Heart right ventricle (tissue), 16 donors: Measurements from ENCODE around the gene TERB1. TPM values are rescaled to one million over a fixed set of nuclear protein-coding genes. Genes with fewer than 3 reads are reported as not detected.

Experiments
- ATAC-seq, 8 donors: fragments of 200-7000 bp; cut with Tn5 transposase; one replicate each; pipeline ENCODE4 v1.9.1; 2020; ENCODE audit warnings: mild to moderate bottlenecking in 8 of 8, moderate library complexity in 8 of 8, moderate number of reproducible peaks in 1 of 8
- DNase-seq, 2 donors: peaks; one replicate each; pipeline ENCODE4 v3.0.0-alpha.2; 2020
- H3K27ac ChIP-seq, 10 donors: fragments of 200-600 bp; sonication (generic) in 2 of 10; one replicate each; pipeline versions ENCODE4 v1.5.0 to v1.8.0; 2020 to 2022; ENCODE audit warnings: mild to moderate bottlenecking in 3 of 10
- H3K27me3 ChIP-seq, 7 donors: fragments of 200-600 bp; one replicate each; pipeline ENCODE4 v1.8.0; 2021 to 2022; ENCODE audit warnings: mild to moderate bottlenecking in 2 of 7
- H3K36me3 ChIP-seq, 9 donors: fragments of 200-600 bp; sonication (generic) in 1 of 9; one replicate each; pipeline versions ENCODE4 v1.5.0 to v1.8.0; 2020 to 2022; ENCODE audit warnings: mild to moderate bottlenecking in 2 of 9
- H3K4me1 ChIP-seq, 9 donors: fragments of 200-600 bp; sonication (generic) in 1 of 9; one replicate each; pipeline versions ENCODE4 v1.5.0 to v1.8.0; 2020 to 2022; ENCODE audit warnings: mild to moderate bottlenecking in 4 of 9
- H3K4me3 ChIP-seq, 10 donors: fragments of 200-600 bp; sonication (generic) in 2 of 10; one replicate each; pipeline versions ENCODE4 v1.5.0 to v1.8.0; 2020 to 2022; ENCODE audit warnings: mild to moderate bottlenecking in 7 of 10, moderate library complexity in 2 of 10
- H3K9me3 ChIP-seq, 11 donors: fragments of 200-600 bp in 10 of 11; sonication (generic) in 2 of 11; one replicate each; pipeline versions ENCODE4 v1.5.0 to v1.8.0; 2013 to 2022; ENCODE audit warnings: mild to moderate bottlenecking in 2 of 11, control low read depth in 1 of 11, moderate library complexity in 1 of 11
- WGBS, 2 donors: extraction: QIAGEN DNeasy Blood & Tissue Kit; methylation state at CpG; one replicate each; pipeline ENCODE4 v1.1.7; 2013; ENCODE audit warnings: inconsistent platforms in 1 of 2; 5-methylcytosine and 5-hydroxymethylcytosine counted together
- intact Hi-C, 10 donors: fragments of 100-400 bp; cut with DNase I; formaldehyde crosslinking; loops; one replicate each; pipeline versions ENCODE4 v1.11.1 to v1.14.2; 2022
- polyA plus RNA-seq, 2 donors: library from polyadenylated mRNA; stranded (reverse); fragments of 200-250 nt; gene quantifications; one replicate each; pipeline ENCODE4 v1.2.3, GENCODE V29; 2013
- total RNA-seq, 10 donors: library from RNA; stranded (reverse); fragmentation: NEBNext Ultra II Directional in 3 of 10; extraction: Animal tissue kit (Norgen Biotek cat#: 25700) in 3 of 10; gene quantifications; one replicate each; pipeline versions ENCODE4 v1.2.1 to v1.2.4, GENCODE V29; 2021 to 2023
- TF ChIP-seq, protein P1 (sequence below), 9 donors: fragments of 200-600 bp; sonication (generic) in 2 of 9; IDR thresholded peaks; one replicate each; pipeline versions ENCODE4 v1.5.0 to v1.8.0; 2021 to 2022; ENCODE audit warnings: antibody characterized with exemption in 9 of 9, mild to moderate bottlenecking in 5 of 9, moderate library complexity in 1 of 9
- donor health status: Arrhythmogenic right ventricular cardiomyopathy.
- donor health status: ischemic (EF 13 %, LVEDD 7.1; RV severe dilation, severe dysfunction).
- donor health status: healthy with polysubstance abuse.
- donor health status: DM: no; HTN: yes; CAD: no.
- donor health status: DM: no; HTN: no; CAD: no.
- donor health status: ischemic (EF 25% LVEDD 6.9; RV normal size, moderate dysfunction).
- donor health status: ischemic (EF 25% LVEDD 5.7; RV mildly dilated, moderate dysfunction).
- donor health status: healthy.
- donor health status: DM: yes; HTN: yes; CAD: no.
- donor health status: Ischemic cardiomyopathy.
- donor health status: ischemic (EF 35%, LVEDD 5.7; RV mildly dilated, moderate dysfunction).
- donor health status: nonischemic (EF 11% LVEDD 7.7; RV severe dilation, severe dysfunction).
- donor health status: DM: yes; HTN: yes; CAD: no.
- donor health status: PGD.
- donor health status: ischemic (EF 29% LVEDD 5.4; RV normal size, mild dysfunction).
- donor health status: nonischemic (EF 23%, LVEDD 6.1; RV moderate dilation, normal function).

TERB1 gene
- total and polyA plus RNA-seq, 12 donors: 0.12 TPM; not detected in 11

DNA sequence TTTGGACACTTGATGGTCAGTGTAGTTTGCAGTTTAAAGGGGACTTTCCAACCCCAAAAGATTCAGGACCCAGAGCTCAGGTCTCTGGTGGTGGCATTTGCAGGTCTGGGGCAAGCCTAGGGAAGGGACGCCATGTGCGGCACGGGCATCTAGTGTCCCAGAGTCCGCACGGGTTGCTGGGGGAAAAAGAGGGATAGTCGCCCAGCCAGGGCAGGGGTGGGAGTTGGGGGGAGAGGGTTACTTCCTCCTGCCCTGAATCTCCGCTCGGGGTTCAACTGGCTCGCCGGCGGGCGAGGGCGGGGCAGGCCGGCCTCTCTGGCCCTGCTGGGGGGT is 42.6 kb upstream of the TERB1 start:
- Histone ChIP-seq H3K9me3 (no peaks in the 10 kb centered on the region), H3K4me1 (peaks cover 4 to 23% (median 12%) of the 10 kb centered on the region in 9 donors), H3K27me3 (peaks cover 10 to 52% (median 39%) of the 10 kb centered on the region in 7 donors), H3K36me3 (no peaks in the 10 kb centered on the region), H3K4me3 (peak overlapping the region; percentile 35 to 59 (median 46)), H3K27ac (no peak overlapping the region)
- intact Hi-C loops: no loop called here
- TF ChIP-seq, protein P1, sequence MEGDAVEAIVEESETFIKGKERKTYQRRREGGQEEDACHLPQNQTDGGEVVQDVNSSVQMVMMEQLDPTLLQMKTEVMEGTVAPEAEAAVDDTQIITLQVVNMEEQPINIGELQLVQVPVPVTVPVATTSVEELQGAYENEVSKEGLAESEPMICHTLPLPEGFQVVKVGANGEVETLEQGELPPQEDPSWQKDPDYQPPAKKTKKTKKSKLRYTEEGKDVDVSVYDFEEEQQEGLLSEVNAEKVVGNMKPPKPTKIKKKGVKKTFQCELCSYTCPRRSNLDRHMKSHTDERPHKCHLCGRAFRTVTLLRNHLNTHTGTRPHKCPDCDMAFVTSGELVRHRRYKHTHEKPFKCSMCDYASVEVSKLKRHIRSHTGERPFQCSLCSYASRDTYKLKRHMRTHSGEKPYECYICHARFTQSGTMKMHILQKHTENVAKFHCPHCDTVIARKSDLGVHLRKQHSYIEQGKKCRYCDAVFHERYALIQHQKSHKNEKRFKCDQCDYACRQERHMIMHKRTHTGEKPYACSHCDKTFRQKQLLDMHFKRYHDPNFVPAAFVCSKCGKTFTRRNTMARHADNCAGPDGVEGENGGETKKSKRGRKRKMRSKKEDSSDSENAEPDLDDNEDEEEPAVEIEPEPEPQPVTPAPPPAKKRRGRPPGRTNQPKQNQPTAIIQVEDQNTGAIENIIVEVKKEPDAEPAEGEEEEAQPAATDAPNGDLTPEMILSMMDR (IDR thresholded peaks at IDR 0.05): no peak
- WGBS, 2 donors: 15 to 21% methylated on average over 13 to 14 of the region's 14 CpGs
- no peak for DNase-seq
- ATAC-seq: peak in 4 of 8 donors; percentile 11 to 32 (median 21)

DNA sequence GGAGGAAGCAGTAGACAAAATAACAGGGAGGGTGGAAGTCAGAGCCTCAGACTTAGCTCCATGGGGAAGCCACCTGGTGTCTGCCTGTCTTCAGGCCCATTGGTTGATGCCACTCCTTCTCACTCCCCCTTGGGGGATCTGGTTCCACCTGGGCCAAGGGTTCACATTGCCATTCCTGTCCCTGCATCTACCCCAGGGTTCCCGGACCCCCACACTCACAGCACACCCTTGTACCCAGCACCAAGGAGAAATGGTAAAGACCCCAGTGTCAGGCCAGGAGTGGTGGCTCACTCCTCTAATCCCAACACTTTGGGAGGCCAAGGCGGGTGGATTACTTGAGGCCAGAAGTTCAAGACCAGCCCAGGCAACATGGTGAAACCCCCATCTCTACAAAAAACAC is 41.8 kb upstream of the TERB1 start:
- Histone ChIP-seq H3K4me3 (no peak overlapping the region), H3K4me1 (peaks cover 4 to 23% (median 12%) of the 10 kb centered on the region in 9 donors), H3K36me3 (no peaks in the 10 kb centered on the region), H3K27me3 (peaks cover 10 to 52% (median 39%) of the 10 kb centered on the region in 7 donors), H3K9me3 (peaks cover 0 to 7% (median 0%) of the 10 kb centered on the region in 11 donors), H3K27ac (no peak overlapping the region)
- TF ChIP-seq, protein P1 (IDR thresholded peaks at IDR 0.05): no peak
- intact Hi-C loops: no loop called here
- 94 to 97% methylated on average over 2 of the region's 2 CpGs for WGBS, 2 donors
- DNase-seq: no peak
- ATAC-seq: no peak

DNA sequence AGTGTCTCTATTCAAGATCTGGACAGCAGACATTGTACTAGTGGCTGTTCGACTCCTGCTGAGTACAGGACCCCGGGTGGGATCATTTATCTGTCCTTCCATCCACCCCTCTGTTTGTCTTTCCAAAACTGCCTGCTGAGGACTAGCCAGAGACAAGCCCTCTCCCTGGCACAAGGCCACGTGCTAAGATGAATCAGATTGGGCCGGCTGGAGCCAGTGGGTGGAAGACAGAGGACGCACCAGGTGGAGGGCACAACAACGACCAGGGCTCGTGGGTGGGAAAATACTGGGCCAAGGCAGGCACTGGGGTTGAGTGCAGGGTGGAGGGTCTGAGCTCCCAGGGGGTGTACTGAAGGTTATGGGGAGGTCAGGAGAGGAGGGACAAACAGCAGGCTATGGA is 41.4 kb upstream of the TERB1 start:
- Histone ChIP-seq H3K27me3 (peaks cover 10 to 48% (median 37%) of the 10 kb centered on the region in 7 donors), H3K27ac (no peak overlapping the region), H3K4me1 (peaks cover 4 to 23% (median 12%) of the 10 kb centered on the region in 9 donors), H3K9me3 (peaks cover 0 to 9% (median 0%) of the 10 kb centered on the region in 11 donors), H3K36me3 (no peaks in the 10 kb centered on the region), H3K4me3 (no peak overlapping the region)
- peak in 1 of 8 donors; percentile 11 for ATAC-seq
- TF ChIP-seq, protein P1 (IDR thresholded peaks at IDR 0.05): no peak
- WGBS, 2 donors: 72 to 74% methylated on average over 7 of the region's 7 CpGs
- intact Hi-C loops: no loop called here
- no peak for DNase-seq

DNA sequence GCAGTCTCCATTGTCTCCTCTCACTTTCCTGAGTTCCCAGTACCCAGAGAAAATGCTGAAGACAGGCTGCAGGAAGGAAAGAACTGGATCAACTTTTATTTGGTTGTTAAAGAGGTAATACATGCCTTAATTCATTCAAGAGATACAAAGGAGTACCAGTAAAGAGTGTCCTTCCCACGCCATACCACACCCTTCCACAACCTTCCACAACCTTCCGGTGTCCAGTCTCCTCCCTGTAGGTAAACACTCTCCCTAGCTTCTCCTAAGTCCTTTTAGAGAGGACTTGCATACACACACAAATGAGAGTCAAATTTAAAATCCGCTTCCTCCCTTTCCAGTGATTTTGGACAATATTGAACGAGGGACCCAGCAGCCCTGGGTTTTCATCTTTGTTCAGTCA is 40.0 kb upstream of the TERB1 start:
- Histone ChIP-seq H3K27me3 (peaks cover 10 to 34% (median 26%) of the 10 kb centered on the region in 7 donors), H3K4me1 (peaks cover 4 to 23% (median 12%) of the 10 kb centered on the region in 9 donors), H3K27ac (no peak overlapping the region), H3K4me3 (no peak overlapping the region), H3K9me3 (peaks cover 0 to 9% (median 0%) of the 10 kb centered on the region in 11 donors), H3K36me3 (no peaks in the 10 kb centered on the region)
- ATAC-seq (no peak), DNase-seq (no peak)
- 90 to 92% methylated on average over 4 of the region's 4 CpGs for whole genome bisulfite sequencing, 2 donors
- TF ChIP-seq, protein P1 (IDR thresholded peaks at IDR 0.05): no peak
- intact Hi-C loops: no loop called here
